CD14-positive monocyte (primary cell): ENCODE measurements around the gene MAOA. TPM values are rescaled to one million over a fixed set of nuclear protein-coding genes. Genes with fewer than 3 reads are reported as not detected.

Experiments used
- DNase-seq, 3 donors: peaks; one replicate each; pipeline ENCODE4 v3.0.0-alpha.2; 2011 to 2022
- H2AFZ ChIP-seq: 2 replicates; pipeline ENCODE4 v1.6.0; 2012; ENCODE audit warnings: mild to moderate bottlenecking, low read depth, low read length, inconsistent platforms; ENCODE audit not compliant: insufficient read depth, poor library complexity, severe bottlenecking
- H3K27ac ChIP-seq, 2 donors: 1 replicate in 1 of 2; 2 replicates in 1 of 2; pipeline ENCODE4 v1.5.1; 2012 to 2013; ENCODE audit warnings: low read length in 2 of 2, control low read depth in 1 of 2, inconsistent platforms in 1 of 2, low read depth in 1 of 2, mild to moderate bottlenecking in 1 of 2
- H3K27me3 ChIP-seq, 2 donors: one replicate each; pipeline versions ENCODE4 v1.6.0 to v1.6.1; 2011 to 2013; ENCODE audit warnings: low read length in 2 of 2; ENCODE audit not compliant: control insufficient read depth in 2 of 2, insufficient read depth in 2 of 2
- H3K36me3 ChIP-seq, 2 donors: replicated peaks in 1 of 2; 1 replicate in 1 of 2; 2 replicates in 1 of 2; pipeline versions ENCODE4 v1.5.1 to v1.6.1; 2012 to 2013; ENCODE audit warnings: low read length in 2 of 2, control low read depth in 1 of 2, inconsistent platforms in 1 of 2, mild to moderate bottlenecking in 1 of 2; ENCODE audit not compliant: insufficient read depth in 2 of 2, control insufficient read depth in 1 of 2
- H3K4me1 ChIP-seq, 2 donors: 1 replicate in 1 of 2; 2 replicates in 1 of 2; pipeline versions ENCODE4 v1.5.1 to v1.6.1; 2012 to 2013; ENCODE audit warnings: low read length in 2 of 2, control low read depth in 1 of 2, inconsistent platforms in 1 of 2, mild to moderate bottlenecking in 1 of 2, moderate library complexity in 1 of 2; ENCODE audit not compliant: insufficient read depth in 2 of 2, control insufficient read depth in 1 of 2
- H3K4me2 ChIP-seq: replicated peaks from 2 replicates; pipeline ENCODE3; 2012; ENCODE audit warnings: low read length, moderate library complexity, mild to moderate bottlenecking; ENCODE audit not compliant: poor library complexity, severe bottlenecking; ENCODE audit errors: extremely low read depth
- H3K4me3 ChIP-seq, 3 experiments: fragments of 200-600 bp in 1 of 3; sonication (generic) in 1 of 3; replicated peaks in 1 of 3; 1 replicate in 2 of 3; 2 replicates in 1 of 3; pipeline ENCODE4 v1.5.1; 2011 to 2013; ENCODE audit warnings: low read length in 3 of 3, mild to moderate bottlenecking in 3 of 3, control low read depth in 2 of 3, low read depth in 2 of 3, inconsistent platforms in 1 of 3, moderate library complexity in 1 of 3
- H3K79me2 ChIP-seq: 2 replicates; pipeline ENCODE4 v1.6.0; 2012; ENCODE audit warnings: mild to moderate bottlenecking, control low read depth, inconsistent platforms, low read length, moderate library complexity; ENCODE audit not compliant: insufficient read depth
- H3K9ac ChIP-seq: 2 replicates; pipeline ENCODE4 v1.6.0; 2017; ENCODE audit warnings: low read length, mild to moderate bottlenecking; ENCODE audit not compliant: insufficient read depth, poor library complexity, severe bottlenecking
- H3K9me3 ChIP-seq, 2 donors: replicated peaks in 1 of 2; 1 replicate in 1 of 2; 2 replicates in 1 of 2; pipeline versions ENCODE4 v1.5.1 to v1.6.1; 2012 to 2013; ENCODE audit warnings: low read length in 2 of 2, control low read depth in 1 of 2; ENCODE audit not compliant: control insufficient read depth in 1 of 2, insufficient read depth in 1 of 2
- H4K20me1 ChIP-seq: 2 replicates; pipeline ENCODE4 v1.6.0; 2012; ENCODE audit warnings: mild to moderate bottlenecking, low read length, control low read depth, moderate library complexity; ENCODE audit not compliant: insufficient read depth
- H3K27ac Mint-ChIP-seq, 7 donors: one replicate each; pipeline ENCODE4 v1.8.0; 2020; ENCODE audit warnings: mild to moderate bottlenecking in 7 of 7, mixed read lengths in 7 of 7, moderate library complexity in 6 of 7, inconsistent platforms in 2 of 7
- H3K27me3 Mint-ChIP-seq, 3 donors: one replicate each; pipeline ENCODE4 v1.8.0; 2021 to 2022; ENCODE audit warnings: low read depth in 3 of 3, mild to moderate bottlenecking in 3 of 3, mixed read lengths in 3 of 3, moderate library complexity in 3 of 3, inconsistent platforms in 1 of 3
- H3K36me3 Mint-ChIP-seq, 2 donors: one replicate each; pipeline ENCODE4 v1.8.0; 2020; ENCODE audit warnings: mixed read lengths in 2 of 2, inconsistent platforms in 1 of 2, mild to moderate bottlenecking in 1 of 2
- H3K4me1 Mint-ChIP-seq: one replicate; pipeline ENCODE4 v1.8.0; 2020; ENCODE audit warnings: mild to moderate bottlenecking, mixed read lengths
- H3K4me3 Mint-ChIP-seq, 2 donors: one replicate each; pipeline ENCODE4 v1.8.0; 2020; ENCODE audit warnings: mild to moderate bottlenecking in 2 of 2, mixed read lengths in 2 of 2, moderate library complexity in 1 of 2
- H3K9me3 Mint-ChIP-seq, 7 donors: one replicate each; pipeline ENCODE4 v1.8.0; 2020 to 2022; ENCODE audit warnings: mixed read lengths in 7 of 7, mild to moderate bottlenecking in 6 of 7, moderate library complexity in 6 of 7, inconsistent platforms in 2 of 7
- WGBS: methylation state at CpG from one replicate; pipeline ENCODE4 v1.1.5; 2013; ENCODE audit warnings: missing lambda C conversion rate; ENCODE audit not compliant: insufficient coverage; 5-methylcytosine and 5-hydroxymethylcytosine counted together
- intact Hi-C, 2 donors: fragments of 100-400 bp; cut with micrococcal nuclease; formaldehyde crosslinking; loops; one replicate each; pipeline versions ENCODE4 v1.15.0 to v1.15.1; 2023
- polyA plus RNA-seq, 3 donors: library from polyadenylated mRNA; depleted of rRNA in 1 of 3; unstranded in 2 of 3; stranded (reverse) in 1 of 3; fragments of 300-500 nt in 2 of 3; fragments of >200 nt in 1 of 3; fragmentation: Illumina TruSeq in 2 of 3; gene quantifications; 1 replicate in 2 of 3; 2 replicates in 1 of 3; pipeline ENCODE4 v1.2.3, GENCODE V29; 2012 to 2021
- TF ChIP-seq, protein P1 (sequence below): fragments of 200-600 bp; IDR thresholded peaks from one replicate; pipeline ENCODE4 v1.8.0; 2022; ENCODE audit warnings: antibody characterized with exemption, mild to moderate bottlenecking

MAOA gene
- polyA plus RNA-seq, 3 donors = 0.11 to 0.56 (median 0.15) TPM

DNA sequence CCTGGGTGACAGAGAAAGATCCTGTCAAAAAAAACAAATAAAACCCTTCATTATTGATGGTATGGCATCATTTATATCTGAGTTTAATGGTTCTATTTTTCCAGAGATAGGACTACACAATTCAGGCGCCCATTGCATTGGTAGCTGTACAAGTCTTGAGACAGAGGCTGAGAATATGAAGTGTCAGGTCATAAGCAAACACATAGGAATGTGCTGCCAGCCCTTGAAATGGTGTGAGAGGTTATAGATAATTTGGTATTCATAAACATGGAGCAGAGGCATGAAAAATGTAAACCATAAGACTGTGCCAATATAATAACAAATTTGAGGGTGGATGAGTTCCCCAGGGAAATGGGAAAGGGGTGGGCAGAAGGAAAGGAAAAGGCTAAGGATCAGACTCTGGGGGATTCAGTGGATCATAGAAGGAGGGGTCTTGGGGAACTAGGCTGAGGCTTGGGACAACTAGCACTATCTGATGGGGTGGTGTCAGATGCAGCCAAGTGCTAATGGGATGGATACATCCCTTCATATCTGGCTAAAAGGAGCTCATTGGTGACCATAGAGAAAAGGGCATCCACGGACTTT is 50.8 kb downstream of the MAOA start:
- Mint-ChIP-seq H3K27ac (no peak overlapping the region), H3K27me3 (peaks cover 0 to 3% (median 3%) of the 10 kb centered on the region in 3 donors), H3K9me3 (no peaks in the 10 kb centered on the region), H3K4me1 (peaks cover 2% of the 10 kb centered on the region), H3K36me3 (no peaks in the 10 kb centered on the region), H3K4me3 (no peak overlapping the region)
- WGBS = 100% methylated on average over 1 of the region's 2 CpGs
- Histone ChIP-seq H3K9me3 (no peaks in the 10 kb centered on the region), H3K79me2 (no peaks in the 10 kb centered on the region), H3K4me1 (no peaks in the 10 kb centered on the region), H3K36me3 (no peaks in the 10 kb centered on the region), H3K4me3 (no peak overlapping the region), H3K4me2 (no peak overlapping the region), H3K27ac (no peak overlapping the region), H3K9ac (no peak overlapping the region), H3K27me3 (no peaks in the 10 kb centered on the region), H2AFZ (no peak overlapping the region), H4K20me1 (no peaks in the 10 kb centered on the region)
- DNase-seq = no peak
- TF ChIP-seq, protein P1, sequence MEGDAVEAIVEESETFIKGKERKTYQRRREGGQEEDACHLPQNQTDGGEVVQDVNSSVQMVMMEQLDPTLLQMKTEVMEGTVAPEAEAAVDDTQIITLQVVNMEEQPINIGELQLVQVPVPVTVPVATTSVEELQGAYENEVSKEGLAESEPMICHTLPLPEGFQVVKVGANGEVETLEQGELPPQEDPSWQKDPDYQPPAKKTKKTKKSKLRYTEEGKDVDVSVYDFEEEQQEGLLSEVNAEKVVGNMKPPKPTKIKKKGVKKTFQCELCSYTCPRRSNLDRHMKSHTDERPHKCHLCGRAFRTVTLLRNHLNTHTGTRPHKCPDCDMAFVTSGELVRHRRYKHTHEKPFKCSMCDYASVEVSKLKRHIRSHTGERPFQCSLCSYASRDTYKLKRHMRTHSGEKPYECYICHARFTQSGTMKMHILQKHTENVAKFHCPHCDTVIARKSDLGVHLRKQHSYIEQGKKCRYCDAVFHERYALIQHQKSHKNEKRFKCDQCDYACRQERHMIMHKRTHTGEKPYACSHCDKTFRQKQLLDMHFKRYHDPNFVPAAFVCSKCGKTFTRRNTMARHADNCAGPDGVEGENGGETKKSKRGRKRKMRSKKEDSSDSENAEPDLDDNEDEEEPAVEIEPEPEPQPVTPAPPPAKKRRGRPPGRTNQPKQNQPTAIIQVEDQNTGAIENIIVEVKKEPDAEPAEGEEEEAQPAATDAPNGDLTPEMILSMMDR = no peak
- intact Hi-C loops = no loop called here

DNA sequence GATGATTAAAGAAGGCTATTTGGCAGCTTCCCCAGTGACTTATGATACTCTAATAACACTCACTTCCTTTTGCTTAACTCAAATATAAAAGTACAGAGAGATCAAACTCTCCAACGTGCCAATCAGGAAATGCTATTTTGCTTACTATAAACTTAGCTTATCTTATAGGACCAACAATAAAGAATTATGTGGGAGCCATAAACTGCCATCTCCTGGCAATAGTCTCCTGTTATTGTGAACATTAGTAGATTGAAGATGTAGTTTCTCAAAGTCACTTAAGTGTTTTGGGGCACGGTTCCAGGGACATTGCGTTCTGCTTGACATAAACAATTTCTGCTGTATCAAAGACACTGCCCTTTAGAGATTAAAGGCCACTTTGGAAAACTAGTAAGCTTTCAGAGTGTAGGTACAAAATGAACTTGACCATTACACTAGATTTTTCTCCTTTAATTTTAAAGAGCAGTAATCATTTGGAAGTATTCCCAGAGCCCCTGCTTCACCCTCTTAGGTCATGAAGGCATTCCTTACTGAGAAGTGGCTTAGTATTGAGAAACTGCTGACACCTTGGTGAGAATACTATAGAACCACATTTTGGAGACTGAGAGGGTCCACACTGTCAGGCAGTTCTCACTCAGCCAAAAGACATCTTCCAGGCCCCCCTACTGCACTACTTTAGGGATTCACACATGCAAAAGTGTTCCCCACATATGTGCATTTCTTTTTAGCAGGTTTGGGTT is 51.9 kb downstream of the MAOA start:
- H3K36me3 Mint-ChIP-seq = no peaks in the 10 kb centered on the region
- Histone ChIP-seq H3K27me3 (no peaks in the 10 kb centered on the region), H3K79me2 (no peaks in the 10 kb centered on the region), H3K36me3 (no peaks in the 10 kb centered on the region), H3K4me3 (no peak overlapping the region), H3K9ac (no peak overlapping the region), H4K20me1 (no peaks in the 10 kb centered on the region), H3K4me2 (no peak overlapping the region), H3K9me3 (no peaks in the 10 kb centered on the region), H2AFZ (no peak overlapping the region), H3K27ac (no peak overlapping the region), H3K4me1 (no peaks in the 10 kb centered on the region)
- WGBS = no CpG with 5 or more reads among the region's 3 CpGs
- no peaks in the 10 kb centered on the region for H3K4me1 Mint-ChIP-seq
- H3K27ac Mint-ChIP-seq = no peak overlapping the region
- peaks cover 0 to 3% (median 3%) of the 10 kb centered on the region in 3 donors for H3K27me3 Mint-ChIP-seq
- peaks cover 0 to under 1% (median 0%) of the 10 kb centered on the region in 7 donors for H3K9me3 Mint-ChIP-seq
- DNase-seq = no peak
- no peak overlapping the region for H3K4me3 Mint-ChIP-seq
- intact Hi-C loops = no loop called here
- TF ChIP-seq, protein P1 = no peak
